PFSK-1 (cell line): ENCODE measurements around the gene ZCCHC12.

ENCODE experiments used
- FOXP2 ChIP-seq: optimal IDR thresholded peaks from 2 replicates; pipeline ENCODE3; 2011; ENCODE audit warnings: borderline replicate concordance, control low read depth, inconsistent platforms; ENCODE audit not compliant: insufficient read depth; ENCODE audit errors: extremely low read length, extremely low read depth
- POLR2AphosphoS5 ChIP-seq: IDR thresholded peaks from 2 replicates; pipeline ENCODE4 v1.6.1; 2012; ENCODE audit warnings: low read depth, mild to moderate bottlenecking, control low read depth, low read length, moderate library complexity
- SIN3A ChIP-seq: IDR thresholded peaks from 2 replicates; pipeline ENCODE4 v1.6.1; 2012; ENCODE audit warnings: mild to moderate bottlenecking, low read length, moderate library complexity, borderline replicate concordance; ENCODE audit not compliant: insufficient read depth
- TAF1 ChIP-seq: IDR thresholded peaks from 2 replicates; pipeline ENCODE4 v1.6.1; 2012; ENCODE audit warnings: low read length, control low read depth, borderline replicate concordance; ENCODE audit not compliant: insufficient read depth
- TF ChIP-seq, protein P1 (sequence below), 2 experiments: IDR thresholded peaks; 2 replicates each; pipeline versions ENCODE4 v1.6.1 to v1.8.0; 2011 to 2012; ENCODE audit warnings: low read depth in 2 of 2, low read length in 2 of 2, control low read depth in 1 of 2, inconsistent platforms in 1 of 2, mild to moderate bottlenecking in 1 of 2, moderate library complexity in 1 of 2; ENCODE audit not compliant: insufficient read depth in 1 of 2

Gene ZCCHC12

DNA sequence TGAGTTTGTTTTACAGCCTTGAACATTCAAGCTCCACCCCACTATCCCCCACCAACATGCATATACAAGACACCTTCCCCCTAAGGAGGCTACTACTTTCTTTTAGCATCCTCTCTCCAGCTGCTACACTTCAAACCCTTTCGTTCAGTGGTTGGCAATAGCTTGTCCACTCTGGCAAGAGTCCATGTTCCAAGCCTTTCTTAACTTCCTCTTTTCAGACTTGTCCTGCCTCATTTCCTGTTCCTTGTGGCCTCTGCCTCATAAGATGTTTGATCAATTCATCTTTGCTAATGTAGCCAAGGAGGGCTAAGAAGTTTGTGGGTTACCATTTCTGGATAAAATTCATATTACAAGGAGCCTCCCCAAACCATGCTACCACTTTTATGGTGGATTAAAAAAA is 20.8 kb upstream of the ZCCHC12 start:
- no peak for TF ChIP-seq SIN3A

DNA sequence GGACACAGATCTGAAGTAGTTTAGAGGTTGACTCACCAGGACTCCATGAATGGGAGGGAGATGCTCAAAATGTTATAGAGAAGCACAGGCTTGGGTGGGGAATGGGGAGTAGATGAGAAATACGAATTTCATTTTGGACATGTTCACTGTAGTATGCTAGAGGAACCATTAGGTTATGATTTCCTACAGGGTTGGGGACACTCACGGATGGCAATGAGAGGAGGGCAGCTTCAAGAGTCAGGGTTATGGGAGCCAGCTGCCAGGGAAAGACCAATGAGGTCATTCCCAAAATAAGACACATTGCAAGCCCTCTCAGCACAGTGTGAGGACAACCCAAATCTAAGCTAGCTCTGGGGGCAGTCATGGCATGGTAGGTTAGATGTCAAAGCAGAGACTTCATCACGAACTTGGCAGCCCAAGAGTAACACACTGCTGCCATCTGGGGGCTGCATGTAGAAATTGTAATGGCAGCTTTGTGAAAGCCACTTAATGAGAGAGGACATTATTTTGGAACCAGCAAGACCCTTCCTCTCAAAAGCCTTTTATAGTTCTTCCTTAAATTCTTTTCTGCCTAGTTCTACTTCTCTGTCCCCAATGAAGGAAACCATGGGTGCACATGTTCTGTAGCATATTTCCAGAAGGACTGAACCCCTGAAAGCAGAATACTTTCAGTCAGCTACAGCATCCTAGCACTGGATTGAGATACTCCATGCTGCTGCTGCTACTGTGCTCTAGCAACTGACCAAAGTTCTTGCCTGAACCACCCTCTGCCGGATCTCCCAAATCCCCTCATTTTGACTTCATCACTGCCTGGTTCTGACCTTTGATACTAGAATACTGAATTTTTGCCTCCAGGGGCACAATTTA is 16.2 kb upstream of the ZCCHC12 start:
- TF ChIP-seq TAF1, result no peak
- no peak for TF ChIP-seq FOXP2
- TF ChIP-seq POLR2AphosphoS5, result no peak
- no peak for TF ChIP-seq SIN3A
- TF ChIP-seq, protein P1, sequence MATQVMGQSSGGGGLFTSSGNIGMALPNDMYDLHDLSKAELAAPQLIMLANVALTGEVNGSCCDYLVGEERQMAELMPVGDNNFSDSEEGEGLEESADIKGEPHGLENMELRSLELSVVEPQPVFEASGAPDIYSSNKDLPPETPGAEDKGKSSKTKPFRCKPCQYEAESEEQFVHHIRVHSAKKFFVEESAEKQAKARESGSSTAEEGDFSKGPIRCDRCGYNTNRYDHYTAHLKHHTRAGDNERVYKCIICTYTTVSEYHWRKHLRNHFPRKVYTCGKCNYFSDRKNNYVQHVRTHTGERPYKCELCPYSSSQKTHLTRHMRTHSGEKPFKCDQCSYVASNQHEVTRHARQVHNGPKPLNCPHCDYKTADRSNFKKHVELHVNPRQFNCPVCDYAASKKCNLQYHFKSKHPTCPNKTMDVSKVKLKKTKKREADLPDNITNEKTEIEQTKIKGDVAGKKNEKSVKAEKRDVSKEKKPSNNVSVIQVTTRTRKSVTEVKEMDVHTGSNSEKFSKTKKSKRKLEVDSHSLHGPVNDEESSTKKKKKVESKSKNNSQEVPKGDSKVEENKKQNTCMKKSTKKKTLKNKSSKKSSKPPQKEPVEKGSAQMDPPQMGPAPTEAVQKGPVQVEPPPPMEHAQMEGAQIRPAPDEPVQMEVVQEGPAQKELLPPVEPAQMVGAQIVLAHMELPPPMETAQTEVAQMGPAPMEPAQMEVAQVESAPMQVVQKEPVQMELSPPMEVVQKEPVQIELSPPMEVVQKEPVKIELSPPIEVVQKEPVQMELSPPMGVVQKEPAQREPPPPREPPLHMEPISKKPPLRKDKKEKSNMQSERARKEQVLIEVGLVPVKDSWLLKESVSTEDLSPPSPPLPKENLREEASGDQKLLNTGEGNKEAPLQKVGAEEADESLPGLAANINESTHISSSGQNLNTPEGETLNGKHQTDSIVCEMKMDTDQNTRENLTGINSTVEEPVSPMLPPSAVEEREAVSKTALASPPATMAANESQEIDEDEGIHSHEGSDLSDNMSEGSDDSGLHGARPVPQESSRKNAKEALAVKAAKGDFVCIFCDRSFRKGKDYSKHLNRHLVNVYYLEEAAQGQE (IDR thresholded peaks at IDR 0.05; ENCODE audit: insufficient read depth in 1 of 2, low read depth in 2 of 2, low read length in 2 of 2), result no peak

DNA sequence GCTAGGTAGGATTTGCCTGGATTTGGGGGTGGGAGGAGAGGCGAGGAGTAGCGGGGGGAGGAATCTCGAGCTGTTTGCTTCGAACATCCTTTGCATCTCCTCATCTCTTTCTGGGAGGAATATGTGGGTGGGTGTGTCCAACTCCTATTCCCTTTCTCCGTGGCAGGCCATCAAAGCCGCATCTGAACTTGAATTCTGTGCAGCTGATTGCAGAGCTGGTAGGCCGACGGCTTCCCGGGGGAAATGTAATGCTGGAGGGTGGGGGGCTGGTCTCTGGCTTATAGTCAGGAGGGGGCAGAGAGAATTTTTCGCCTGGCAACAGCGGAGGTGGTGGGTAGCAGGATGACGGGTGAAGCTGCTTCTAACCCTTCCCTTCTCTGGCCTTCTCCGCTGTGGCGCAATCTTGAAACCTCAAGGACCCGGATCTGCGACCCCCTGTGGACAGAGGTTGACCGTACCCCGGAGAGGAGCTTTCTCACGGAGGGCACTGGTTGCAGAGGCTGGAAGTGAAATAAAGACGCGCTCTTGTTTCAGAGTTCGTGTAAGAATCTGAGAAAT is 628 bp downstream of the ZCCHC12 start:
- TF ChIP-seq FOXP2 (no peak), TAF1 (no peak), SIN3A (no peak), POLR2AphosphoS5 (no peak)
- TF ChIP-seq, protein P1 (IDR thresholded peaks at IDR 0.05; ENCODE audit: insufficient read depth in 1 of 2, low read depth in 2 of 2, low read length in 2 of 2), result no peak

DNA sequence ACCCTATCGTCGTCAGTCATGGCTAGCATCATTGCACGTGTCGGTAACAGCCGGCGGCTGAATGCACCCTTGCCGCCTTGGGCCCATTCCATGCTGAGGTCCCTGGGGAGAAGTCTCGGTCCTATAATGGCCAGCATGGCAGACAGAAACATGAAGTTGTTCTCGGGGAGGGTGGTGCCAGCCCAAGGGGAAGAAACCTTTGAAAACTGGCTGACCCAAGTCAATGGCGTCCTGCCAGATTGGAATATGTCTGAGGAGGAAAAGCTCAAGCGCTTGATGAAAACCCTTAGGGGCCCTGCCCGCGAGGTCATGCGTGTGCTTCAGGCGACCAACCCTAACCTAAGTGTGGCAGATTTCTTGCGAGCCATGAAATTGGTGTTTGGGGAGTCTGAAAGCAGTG is 1.6 kb downstream of the ZCCHC12 start:
- TF ChIP-seq SIN3A (no peak), POLR2AphosphoS5 (no peak), FOXP2 (no peak), TAF1 (no peak)
- TF ChIP-seq, protein P1 (IDR thresholded peaks at IDR 0.05; ENCODE audit: insufficient read depth in 1 of 2, low read depth in 2 of 2, low read length in 2 of 2), result no peak

DNA sequence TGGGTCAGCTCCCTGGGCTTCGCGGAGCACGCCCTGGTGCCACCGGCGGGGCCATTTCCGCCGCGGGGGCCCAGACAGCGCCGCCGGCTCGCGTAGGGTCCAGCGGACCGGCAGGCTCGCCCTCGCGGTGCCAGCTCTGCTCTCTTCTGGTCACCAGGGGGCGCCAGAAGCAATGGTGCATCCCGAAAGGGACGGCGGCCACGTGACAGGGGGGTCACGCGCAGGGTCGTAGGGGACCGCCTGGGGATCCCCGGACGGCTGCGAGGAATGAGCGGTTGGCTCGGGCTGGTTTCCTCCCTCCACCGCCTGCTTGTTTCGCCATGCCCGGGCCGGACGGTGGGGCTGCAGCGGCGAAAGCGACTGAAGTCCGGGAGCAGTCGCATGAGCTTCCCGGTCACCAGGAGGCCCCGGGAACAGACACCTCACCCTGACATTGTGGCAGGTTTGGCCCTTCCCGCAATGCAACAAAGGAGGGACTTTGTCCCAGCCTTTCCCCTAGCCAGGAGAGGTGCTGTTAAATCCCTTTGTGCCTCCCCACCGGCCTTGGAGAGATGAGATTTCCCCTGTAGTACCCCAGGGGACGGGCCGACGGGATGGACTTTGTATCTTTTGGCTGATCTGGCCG is 15.8 kb downstream of the ZCCHC12 start:
- TF ChIP-seq, protein P1 (IDR thresholded peaks at IDR 0.05; ENCODE audit: insufficient read depth in 1 of 2, low read depth in 2 of 2, low read length in 2 of 2), result no peak
- TF ChIP-seq FOXP2, result peak; percentile 84
